Breast epithelium (tissue), 4 donors: ENCODE measurements around the gene ETNPPL. TPM values are rescaled to one million over a fixed set of nuclear protein-coding genes. Genes with fewer than 3 reads are reported as not detected.

ENCODE experiments used
- DNase-seq, 2 donors: peaks; one replicate each; pipeline ENCODE4 v3.0.0-alpha.2; 2019; ENCODE audit warnings: low spot score in 2 of 2
- H3K27ac ChIP-seq, 2 donors: fragments of 200-600 bp; sonication (generic) in 1 of 2; one replicate each; pipeline ENCODE4 v1.5.1; 2016 to 2019; ENCODE audit warnings: mild to moderate bottlenecking in 1 of 2
- H3K27me3 ChIP-seq, 2 donors: fragments of 200-600 bp; sonication (generic) in 1 of 2; one replicate each; pipeline versions ENCODE4 v1.5.1 to v1.6.0; 2017 to 2019; ENCODE audit warnings: control low read depth in 1 of 2, mild to moderate bottlenecking in 1 of 2
- H3K36me3 ChIP-seq: fragments of 200-600 bp; one replicate; pipeline ENCODE4 v1.5.1; 2019
- H3K4me1 ChIP-seq, 2 donors: fragments of 200-600 bp; sonication (generic); one replicate each; pipeline ENCODE4 v1.5.1; 2016 to 2019; ENCODE audit warnings: control low read depth in 1 of 2
- H3K4me3 ChIP-seq, 3 donors: fragments of 200-600 bp; sonication (generic); 1 replicate in 2 of 3; 2 replicates in 1 of 3; pipeline ENCODE4 v1.5.1; 2016 to 2019; ENCODE audit warnings: mild to moderate bottlenecking in 3 of 3, moderate library complexity in 2 of 3
- H3K9me3 ChIP-seq, 2 donors: fragments of 200-600 bp; sonication (generic) in 1 of 2; one replicate each; pipeline ENCODE4 v1.5.1; 2016 to 2019; ENCODE audit warnings: control low read depth in 1 of 2
- CTCF ChIP-seq, 3 donors: fragments of 450-650 bp; IDR thresholded peaks; one replicate each; pipeline ENCODE4 v1.5.1; 2016 to 2017; ENCODE audit warnings: antibody characterized with exemption in 3 of 3, mild to moderate bottlenecking in 3 of 3, moderate library complexity in 3 of 3
- POLR2A ChIP-seq: fragments of 450-650 bp; IDR thresholded peaks from one replicate; pipeline ENCODE4 v1.6.1; 2016; ENCODE audit warnings: antibody characterized with exemption, mild to moderate bottlenecking, moderate library complexity
- POLR2AphosphoS5 ChIP-seq, 3 donors: sonication (generic); formaldehyde crosslinking; IDR thresholded peaks; one replicate each; pipeline ENCODE4 v1.6.1; 2017; ENCODE audit warnings: antibody characterized with exemption in 3 of 3
- intact Hi-C: fragments of 100-400 bp; cut with DNase I; formaldehyde crosslinking; loops from one replicate; pipeline ENCODE4 v1.15.1; 2023; ENCODE audit warnings: low total_unique reads
- total RNA-seq, 3 donors: library from RNA; depleted of rRNA; stranded (reverse); fragments of >200 nt; gene quantifications; one replicate each; pipeline ENCODE4 v1.1.0, GENCODE V29; 2016

ETNPPL gene
- total RNA-seq, 3 donors from 2014 or later: not detected

GRCh38 chr4:108787724-108788123, 24.9 kb upstream of the ETNPPL start:
- Histone ChIP-seq H3K4me1 (no peaks in the 10 kb centered on the region), H3K27me3 (no peaks in the 10 kb centered on the region), H3K27ac (no peak overlapping the region), H3K36me3 (no peaks in the 10 kb centered on the region), H3K4me3 (no peak overlapping the region), H3K9me3 (no peaks in the 10 kb centered on the region)
- no peak for TF ChIP-seq CTCF (IDR thresholded peaks at IDR 0.05)
- TF ChIP-seq POLR2A: no peak
- no peak for TF ChIP-seq POLR2AphosphoS5 (IDR thresholded peaks at IDR 0.05)
- no peak for DNase-seq
- intact Hi-C loops: no loop called here

GRCh38 chr4:108787106-108787505, 24.3 kb upstream of the ETNPPL start:
- Histone ChIP-seq H3K4me3 (no peak overlapping the region), H3K36me3 (no peaks in the 10 kb centered on the region), H3K27me3 (no peaks in the 10 kb centered on the region), H3K4me1 (no peaks in the 10 kb centered on the region), H3K27ac (no peak overlapping the region), H3K9me3 (no peaks in the 10 kb centered on the region)
- intact Hi-C loops: no loop called here
- TF ChIP-seq CTCF (IDR thresholded peaks at IDR 0.05) (no peak), POLR2AphosphoS5 (IDR thresholded peaks at IDR 0.05) (no peak), POLR2A (no peak)
- no peak for DNase-seq

- TF ChIP-seq POLR2A: no peak
- TF ChIP-seq POLR2AphosphoS5 (IDR thresholded peaks at IDR 0.05): no peak
- no peak for TF ChIP-seq CTCF (IDR thresholded peaks at IDR 0.05)
- Histone ChIP-seq H3K4me1 (no peaks in the 10 kb centered on the region), H3K27me3 (no peaks in the 10 kb centered on the region), H3K36me3 (no peaks in the 10 kb centered on the region), H3K27ac (no peak overlapping the region), H3K4me3 (no peak overlapping the region), H3K9me3 (no peaks in the 10 kb centered on the region)
- intact Hi-C loops: no loop called here
- no peak for DNase-seq
Observed at GRCh38 chr4:108786351-108786750, 23.5 kb upstream of the ETNPPL start.

- DNase-seq: no peak
- no peaks in the 10 kb centered on the region for H3K27me3 ChIP-seq
Observed at GRCh38 chr4:108783665-108784463, 21.0 kb upstream of the ETNPPL start.

More at GRCh38 chr4:108783665-108784463, 21.0 kb upstream of the ETNPPL start:
- H3K4me1 ChIP-seq: no peaks in the 10 kb centered on the region
- no peak overlapping the region for H3K4me3 ChIP-seq
- TF ChIP-seq POLR2AphosphoS5 (IDR thresholded peaks at IDR 0.05) (no peak), POLR2A (no peak), CTCF (IDR thresholded peaks at IDR 0.05) (no peak)
- intact Hi-C loops: no loop called here
- no peaks in the 10 kb centered on the region for H3K36me3 ChIP-seq
- H3K9me3 ChIP-seq: no peaks in the 10 kb centered on the region
- no peak overlapping the region for H3K27ac ChIP-seq
